CD4-positive, alpha-beta T cell treated with Interleukin-6 at 100 ng/mL for 8 hours (primary cell): ENCODE results near the gene MS4A6A.
"Not testable (repeated sequence)": the region's sequence is repeated elsewhere in the genome, so short reads cannot be mapped to it uniquely, and the experiment has no call there.

Experiments
- DNase-seq: peaks from one replicate; pipeline ENCODE4 v3.0.0-alpha.2; 2020; ENCODE audit warnings: mixed read lengths, low spot score

Gene MS4A6A, protein sequence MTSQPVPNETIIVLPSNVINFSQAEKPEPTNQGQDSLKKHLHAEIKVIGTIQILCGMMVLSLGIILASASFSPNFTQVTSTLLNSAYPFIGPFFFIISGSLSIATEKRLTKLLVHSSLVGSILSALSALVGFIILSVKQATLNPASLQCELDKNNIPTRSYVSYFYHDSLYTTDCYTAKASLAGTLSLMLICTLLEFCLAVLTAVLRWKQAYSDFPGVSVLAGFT

DNA sequence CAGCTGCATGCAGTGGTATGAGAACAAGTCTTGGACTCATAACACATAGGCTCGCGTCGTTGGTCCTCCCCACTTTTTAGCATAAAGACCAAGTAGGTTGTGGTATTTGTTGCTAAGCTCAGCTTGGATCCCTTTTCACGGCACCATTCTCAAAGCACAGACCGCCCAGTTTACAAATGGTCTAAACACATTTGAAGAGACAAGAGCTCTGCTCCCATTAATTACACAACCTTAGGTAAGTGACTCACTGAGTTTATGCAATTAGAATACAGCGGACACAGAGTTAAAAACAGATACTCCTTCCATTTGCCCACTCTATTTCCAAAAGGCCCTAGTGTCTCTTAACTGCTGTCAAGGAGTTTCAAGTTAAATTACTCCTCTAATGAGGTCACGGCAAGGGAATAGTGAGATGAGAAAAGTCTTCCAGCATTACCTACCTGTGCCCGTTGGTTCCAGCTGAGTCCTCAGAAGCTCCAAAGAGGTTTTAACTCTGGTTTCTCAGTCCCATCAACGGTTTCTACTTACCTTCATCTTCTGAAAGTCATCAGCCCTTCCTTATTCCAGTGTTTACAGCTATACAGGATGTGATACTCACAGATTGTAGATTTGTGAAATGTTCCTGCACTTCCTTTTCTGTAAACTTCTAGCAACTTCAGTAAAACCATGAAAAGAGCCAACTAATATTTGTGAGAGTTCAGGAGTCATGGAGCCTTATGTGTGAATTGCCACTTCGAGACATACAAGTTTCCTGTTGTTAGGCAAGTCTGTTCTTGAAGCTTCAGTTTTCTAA lies at the start of gene MS4A6A:
MS4A6A (minus strand) TSS at position 543 of the 790 bp plus-strand sequence. CDS start 1,356 bp downstream, outside the sequence.
- DNase-seq, result no peak

DNA sequence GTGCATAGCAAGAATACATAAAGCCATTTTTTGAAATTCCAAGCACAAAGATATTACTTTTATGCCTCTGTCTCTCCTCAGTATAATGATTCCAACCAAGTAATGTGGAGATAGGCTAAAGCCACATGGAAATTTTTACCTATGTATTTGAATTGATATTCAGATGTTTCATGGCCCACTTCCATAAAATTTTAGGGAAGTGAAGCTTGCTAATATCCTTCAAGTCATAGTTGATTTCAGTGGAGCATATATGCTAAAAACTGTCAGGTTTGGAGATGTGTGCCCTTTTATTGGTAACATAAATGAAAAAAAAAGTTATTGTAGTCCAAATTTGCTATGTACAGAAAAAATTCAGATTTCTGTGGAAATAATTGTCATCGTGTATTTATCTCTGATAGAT lies 47.8 kb upstream of the MS4A6A start:
- DNase-seq, result no peak

DNA sequence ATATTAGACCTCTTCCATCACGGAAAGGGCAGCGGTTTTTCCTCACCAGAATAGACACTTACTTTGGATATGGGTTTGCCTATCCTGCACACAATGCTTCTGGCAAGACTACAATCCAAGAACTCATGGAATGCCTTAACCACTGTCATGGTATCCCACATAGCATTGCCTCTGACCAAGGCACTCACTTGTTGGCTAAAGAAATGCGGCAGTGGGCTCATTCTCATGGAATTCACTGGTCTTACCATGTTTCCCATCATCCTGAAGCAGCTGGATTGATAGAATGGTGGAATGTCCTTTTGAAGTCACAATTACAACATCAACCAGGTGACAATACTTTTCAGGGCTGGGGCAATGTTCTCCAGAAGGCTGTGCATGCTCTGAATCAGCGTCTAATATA lies 39.3 kb upstream of the MS4A6A start:
- no peak for DNase-seq

DNA sequence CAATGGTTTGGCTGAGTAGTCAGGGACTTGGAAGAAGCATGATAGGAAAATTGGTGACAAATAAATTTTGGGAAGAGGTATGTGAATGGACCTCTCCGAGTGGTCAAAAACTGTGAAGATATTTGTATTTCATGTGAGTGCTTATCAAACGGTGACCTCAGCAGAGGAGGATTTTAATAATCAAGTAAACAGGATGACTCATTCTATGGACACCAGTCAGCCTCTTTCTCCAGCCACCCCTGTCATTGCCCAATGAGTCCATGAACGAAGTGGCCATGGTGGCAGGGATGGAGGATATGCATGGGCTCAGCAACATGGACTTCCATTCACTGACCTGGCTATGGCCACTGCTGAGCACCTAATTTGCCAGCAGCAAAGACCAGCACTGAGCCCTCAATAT lies 38.8 kb upstream of the MS4A6A start:
- no peak for DNase-seq

DNA sequence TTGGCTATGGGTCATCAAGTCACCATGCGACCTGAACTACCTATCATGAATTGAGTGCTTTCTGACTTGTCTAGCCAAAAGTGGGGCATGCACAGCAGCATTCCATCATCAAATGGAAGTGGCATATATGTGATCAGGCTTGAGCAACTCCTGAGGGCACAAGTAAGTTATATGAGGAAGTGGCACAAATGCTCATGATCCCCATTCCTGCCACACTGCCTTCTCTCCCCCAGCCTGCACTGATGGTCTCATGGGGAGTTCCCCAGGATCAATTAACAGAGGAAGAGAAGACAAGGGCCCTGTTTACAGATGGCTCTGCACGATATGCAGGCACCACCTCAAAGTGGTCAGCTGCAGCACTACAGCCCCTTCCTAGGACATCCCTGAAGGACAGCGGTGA lies 38.3 kb upstream of the MS4A6A start:
- no peak for DNase-seq

DNA sequence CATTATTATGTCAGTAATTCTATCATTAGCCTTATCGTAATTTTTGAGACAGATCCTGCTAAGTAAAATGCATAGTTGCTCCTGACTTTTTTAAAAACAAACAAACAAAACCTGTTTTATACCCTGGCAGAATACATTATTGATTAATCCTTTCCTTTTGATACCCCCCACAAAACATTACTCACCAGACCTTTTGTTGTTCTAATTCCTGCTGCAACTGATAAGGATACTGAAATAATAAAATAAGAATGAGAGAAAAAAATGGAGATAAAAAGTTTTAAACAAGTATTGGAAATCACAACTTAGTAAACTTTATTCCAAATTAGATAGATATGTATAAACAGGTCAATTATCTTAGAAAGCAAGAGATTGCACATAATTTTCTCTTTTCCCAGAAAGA lies 31.5 kb upstream of the MS4A6A start:
- no peak for DNase-seq

DNA sequence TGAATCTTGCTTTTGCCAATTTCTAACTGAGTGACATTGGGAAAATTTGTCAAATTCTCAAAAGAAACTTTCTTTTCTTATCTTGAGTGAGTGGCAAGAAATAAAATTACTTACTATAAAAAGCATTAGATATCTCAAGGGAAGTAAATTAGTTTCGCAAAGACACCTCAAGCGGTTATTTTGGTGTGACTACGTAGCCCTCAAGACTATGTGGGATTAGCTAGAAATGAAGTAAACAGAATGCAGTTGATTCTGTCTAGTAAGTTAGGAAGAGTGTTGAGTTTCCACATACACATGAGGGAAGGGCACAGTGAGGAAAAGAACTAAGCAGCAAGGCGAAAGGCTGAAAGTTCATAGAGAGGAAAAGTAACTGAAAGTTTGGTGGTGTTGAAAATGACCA lies 28.3 kb upstream of the MS4A6A start:
- no peak for DNase-seq

DNA sequence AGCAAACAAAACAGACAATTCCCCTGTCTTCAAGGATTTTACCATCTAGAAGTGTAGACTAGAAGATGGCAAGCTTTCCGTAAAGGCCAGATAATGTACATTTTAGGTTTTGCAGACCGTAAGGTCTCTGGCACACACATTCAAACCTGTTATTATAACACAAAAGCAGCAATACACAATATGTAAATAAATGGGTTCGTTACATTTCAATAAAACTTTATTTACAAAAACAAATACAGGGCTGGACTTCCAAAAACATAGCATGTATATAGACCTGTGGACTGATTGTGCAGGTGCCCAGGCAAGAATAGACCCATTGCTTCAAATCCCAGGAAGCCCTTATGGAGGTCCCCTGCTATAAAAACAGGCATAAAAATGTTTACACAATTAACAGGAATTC lies 27.1 kb upstream of the MS4A6A start:
- no peak for DNase-seq

DNA sequence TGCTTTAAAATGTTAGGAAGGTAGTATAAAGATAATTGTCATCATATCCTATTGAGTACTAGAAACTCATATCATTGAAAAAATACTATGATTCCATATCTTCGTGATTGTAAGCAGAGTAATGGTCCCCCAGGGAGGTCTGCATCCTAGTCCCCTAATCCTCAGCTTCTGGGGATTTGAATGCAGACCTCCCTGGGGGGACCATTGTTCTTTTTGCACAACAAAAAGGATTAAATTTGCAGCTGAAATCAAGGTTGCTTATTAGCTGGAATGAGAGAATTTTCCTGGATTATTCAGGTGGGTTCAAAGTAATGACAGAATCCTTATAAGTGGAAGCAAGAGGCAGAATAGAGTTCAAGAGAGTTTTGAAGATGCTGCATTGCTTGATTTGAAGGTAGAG lies 26.1 kb upstream of the MS4A6A start:
- no peak for DNase-seq

DNA sequence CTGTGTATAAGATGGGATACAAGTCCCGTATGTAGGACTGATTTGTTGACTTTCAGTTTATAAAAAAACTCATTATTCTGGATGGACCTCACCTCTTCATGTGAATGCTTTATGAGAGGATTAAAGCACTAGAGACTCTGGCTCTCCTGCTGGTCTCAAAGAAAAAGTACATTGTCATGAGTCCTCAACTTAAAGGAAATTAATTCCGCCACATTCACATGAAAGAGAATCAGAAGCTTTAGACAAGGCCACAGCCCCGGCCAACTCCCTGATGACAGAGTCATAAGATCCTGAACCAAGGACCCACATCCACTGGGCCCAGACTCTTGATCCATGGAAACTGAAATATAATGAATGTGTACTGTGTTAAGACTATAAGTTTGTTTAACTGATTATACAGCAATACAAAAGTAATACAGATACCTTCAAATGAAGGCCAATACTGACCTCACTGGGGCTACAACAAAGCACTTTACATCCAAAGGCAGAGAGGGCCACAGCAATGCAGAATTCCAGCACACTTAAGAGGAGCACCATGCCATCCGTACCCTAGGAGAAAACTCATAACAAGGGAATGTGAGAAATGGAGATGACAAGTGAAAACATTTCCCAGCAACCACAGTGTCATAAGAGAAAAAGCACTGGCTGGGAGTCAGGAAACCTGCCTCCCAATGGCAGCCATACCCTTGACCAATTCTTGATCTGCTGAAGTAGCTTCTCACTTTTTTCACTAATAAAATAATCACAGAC lies 25.4 kb upstream of the MS4A6A start:
- no peak for DNase-seq

DNA sequence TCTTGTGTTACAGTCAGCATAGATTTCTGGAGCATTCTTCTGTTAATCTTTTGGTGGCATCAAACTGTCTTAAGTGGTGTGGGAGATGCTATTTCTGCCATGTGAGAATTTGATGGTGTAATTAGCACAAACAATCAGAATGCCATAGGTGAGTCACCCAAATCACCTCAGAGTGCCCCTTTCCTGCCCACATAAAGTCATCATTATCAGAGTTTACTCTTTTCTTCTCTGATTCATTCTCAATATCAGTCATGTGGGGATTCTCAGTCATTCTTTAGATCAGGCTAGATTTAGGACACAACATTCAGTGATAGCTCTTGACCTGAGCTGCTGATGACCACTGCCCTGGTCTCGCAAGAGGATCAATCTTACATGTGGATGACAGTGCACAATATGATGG lies 23.7 kb upstream of the MS4A6A start:
- no peak for DNase-seq

DNA sequence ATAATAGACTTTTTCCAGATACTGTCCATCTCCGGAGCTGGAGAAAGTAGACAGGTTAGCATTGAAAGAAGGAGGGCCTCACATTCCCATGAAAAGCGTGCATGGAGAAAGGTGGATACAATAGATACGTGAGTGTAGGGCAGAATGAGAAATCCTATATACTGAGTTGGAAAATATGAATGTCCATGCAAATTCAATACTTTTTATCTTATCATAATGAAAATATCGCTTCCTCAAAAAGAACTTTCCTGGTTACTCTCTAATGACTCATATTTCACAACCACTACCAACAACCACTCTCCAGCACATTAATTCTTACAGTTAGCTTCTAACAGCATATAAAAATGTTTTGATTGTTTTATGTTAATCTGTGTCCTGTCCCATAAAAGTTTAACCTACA lies 22.0 kb upstream of the MS4A6A start:
- DNase-seq, result no peak

DNA sequence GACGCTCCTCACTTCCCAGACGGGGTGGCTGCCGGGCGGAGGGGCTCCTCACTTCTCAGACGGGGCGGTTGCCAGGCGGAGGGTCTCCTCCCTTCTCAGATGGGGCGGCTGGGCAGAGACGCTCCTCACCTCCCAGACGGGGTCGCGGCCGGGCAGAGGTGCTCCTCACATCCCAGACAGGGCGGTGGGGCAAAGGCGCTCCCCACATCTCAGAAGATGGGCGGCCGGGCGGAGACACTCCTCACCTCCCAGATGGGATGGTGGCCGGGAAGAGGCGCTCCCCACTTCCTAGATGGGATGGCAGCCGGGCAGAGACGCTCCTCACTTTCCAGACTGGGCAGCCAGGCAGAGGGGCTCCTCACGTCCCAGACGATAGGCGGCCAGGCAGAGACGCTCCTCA lies 18.5 kb upstream of the MS4A6A start:
- DNase-seq, result not testable (repeated sequence)

DNA sequence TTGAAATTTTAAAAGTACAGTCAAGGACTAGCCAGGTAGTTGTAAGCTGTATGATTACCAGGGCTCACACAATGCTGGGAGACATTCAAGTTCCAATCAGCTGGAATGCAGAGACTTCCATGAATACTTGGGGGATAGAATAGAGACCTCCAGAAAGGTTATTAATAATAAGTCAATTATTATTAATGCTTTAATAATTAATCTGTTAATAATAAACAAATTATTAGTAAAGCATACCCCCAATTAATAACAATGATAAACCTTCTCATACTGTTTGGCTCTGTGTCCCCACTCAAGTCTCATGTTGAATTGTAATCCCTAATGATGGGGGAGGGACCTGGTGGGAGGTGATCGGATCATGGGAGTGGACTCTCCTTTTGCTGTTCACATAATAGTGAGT lies 14.6 kb upstream of the MS4A6A start:
- DNase-seq, result no peak

DNA sequence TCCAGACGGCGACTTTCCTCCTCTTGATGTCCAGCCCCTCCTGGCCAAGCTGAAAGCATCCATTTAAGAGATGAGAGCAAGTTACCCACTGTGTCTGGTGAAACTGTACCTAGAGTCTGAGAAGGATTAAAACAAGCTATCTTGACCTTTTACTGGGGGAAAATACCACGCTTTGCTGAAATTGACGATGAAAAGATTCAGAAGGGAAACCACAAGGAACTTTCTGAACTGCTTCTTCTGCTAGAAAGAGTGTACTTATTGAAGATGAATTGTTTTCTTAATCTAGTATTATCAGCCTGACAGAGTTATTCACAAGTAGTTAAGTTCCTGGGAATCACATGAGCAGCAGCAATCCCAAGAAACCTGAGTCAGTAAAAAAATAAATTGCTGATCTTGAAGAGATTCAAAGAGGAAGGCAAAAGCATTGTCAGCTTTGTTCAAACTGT lies 13.1 kb upstream of the MS4A6A start:
- no peak for DNase-seq

DNA sequence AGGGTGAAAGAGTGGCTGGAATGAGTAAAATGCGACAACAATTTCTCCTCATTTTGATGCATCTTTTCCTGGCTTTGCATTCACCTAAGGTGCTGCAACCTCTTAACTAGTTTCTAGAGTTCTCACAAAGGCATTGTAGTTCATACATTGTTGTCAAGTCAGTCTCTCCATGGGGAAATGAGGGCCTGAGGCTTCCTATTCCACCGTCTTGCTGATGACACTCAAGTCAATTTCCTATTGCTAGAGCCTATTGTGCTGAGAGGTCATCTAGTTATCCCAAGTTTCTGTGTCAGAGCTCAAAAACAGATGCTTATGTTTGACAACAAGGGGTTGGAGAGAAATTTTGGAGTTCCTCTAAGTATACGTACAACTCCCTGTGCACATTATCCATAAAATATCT lies 11.6 kb upstream of the MS4A6A start:
- no peak for DNase-seq

DNA sequence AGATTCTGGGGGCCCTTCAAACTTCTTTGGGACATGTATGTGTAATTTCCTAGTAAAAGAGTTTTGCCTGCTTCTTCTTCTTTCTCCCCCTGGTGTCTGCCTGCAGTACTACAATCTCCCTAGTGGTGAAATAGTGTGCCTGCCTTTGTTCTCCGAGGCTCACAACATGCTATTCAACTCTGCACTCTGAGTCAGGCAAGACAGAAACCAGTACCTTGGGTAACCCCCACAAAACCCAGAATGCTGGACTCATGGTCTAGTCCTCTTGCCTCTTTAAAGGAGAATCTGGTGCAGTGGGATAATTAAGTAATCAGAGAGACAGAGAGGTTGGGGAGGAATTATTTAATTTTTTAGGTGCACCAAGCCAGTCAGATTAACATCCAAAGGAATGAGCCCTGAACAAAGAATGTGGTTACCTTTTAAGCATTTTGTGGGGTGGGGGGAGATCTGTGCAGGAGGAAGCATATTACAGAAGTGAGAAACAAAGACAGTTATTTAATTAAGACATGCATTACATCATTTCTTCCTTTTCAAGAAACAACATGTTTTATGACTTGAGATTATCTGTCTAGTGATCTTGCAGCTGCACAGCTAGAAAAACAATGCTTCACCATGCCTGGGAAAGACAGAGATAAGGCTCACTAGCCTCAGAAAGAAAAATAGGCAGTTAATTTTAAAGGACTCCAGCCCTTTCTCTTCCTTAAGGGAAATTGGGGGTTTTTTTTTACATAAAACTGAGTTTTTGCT lies 11.0 kb upstream of the MS4A6A start:
- DNase-seq, result peak; percentile 38

DNA sequence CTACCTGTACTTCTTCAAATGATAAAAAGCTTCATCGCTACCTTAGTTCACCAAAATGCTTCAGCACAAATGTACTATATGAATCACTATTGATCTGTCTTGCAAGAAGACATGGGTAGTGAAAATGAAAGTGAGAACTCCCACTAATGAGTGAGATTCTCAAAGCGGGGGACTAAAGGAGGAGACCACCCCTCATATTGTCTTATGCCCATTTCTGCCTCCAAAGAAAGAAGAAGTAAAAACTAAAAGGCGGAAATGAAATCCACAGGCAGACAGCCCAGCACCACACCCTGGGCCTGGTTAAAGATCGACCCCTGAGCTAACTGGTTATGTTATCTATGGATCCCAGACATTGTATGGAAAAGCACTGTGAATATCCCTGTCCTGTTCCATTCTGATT lies 9.7 kb upstream of the MS4A6A start:
- DNase-seq, result not testable (repeated sequence)

DNA sequence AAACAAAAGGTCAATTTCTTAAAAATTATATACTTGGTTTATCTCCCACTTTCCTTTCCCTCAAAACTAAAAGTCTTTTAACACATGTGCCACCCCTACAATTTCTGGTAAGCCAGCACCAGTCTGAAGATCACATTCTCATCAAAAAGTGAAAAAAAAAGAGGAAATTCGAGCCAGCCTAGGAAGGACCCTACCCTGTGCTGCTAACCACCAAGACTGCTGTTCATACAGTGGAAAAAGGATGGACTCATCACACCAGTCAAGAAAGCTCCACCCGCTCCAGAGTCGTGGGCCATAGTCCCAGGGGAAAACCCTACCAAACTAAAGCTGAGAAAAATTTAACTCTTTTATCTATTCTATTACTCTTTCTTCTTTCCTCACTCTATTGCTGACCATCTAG lies 5.6 kb upstream of the MS4A6A start:
- not testable (repeated sequence) for DNase-seq

DNA sequence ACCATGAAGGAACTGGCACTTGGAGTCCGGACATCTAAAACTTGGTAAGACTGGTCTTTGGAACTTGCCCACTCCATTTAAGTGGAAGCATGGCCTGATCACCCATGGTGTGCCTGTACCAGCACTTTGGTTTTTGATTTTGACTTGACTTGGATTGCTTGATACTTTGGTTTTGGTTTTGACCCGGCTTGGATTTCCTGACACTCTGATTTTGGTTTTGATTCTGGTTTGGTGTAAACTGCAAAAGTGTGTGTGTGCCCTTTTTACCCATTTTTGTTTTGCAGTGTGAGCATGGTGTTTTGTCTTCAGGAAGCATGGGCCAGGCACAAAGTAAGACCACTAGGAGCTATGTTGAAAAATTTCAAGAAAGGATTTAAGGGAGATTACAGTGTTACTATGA lies 3.2 kb upstream of the MS4A6A start:
- not testable (repeated sequence) for DNase-seq

DNA sequence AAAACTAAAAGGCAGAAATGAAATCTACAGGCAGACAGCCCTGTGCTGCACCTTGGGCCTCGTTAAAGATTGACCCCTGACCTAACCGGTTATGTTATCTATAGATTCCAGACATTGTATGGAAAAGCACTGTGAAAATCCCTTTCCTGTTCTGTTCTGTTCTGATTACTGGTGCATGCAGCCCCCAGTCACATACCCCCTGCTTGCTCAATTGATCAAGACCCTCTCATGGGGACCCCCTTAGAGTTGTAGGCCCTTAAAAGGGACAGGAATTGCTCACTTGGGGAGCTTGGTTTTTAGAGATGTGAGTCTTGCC lies 2.6 kb upstream of the MS4A6A start:
- DNase-seq, result not testable (repeated sequence)

DNA sequence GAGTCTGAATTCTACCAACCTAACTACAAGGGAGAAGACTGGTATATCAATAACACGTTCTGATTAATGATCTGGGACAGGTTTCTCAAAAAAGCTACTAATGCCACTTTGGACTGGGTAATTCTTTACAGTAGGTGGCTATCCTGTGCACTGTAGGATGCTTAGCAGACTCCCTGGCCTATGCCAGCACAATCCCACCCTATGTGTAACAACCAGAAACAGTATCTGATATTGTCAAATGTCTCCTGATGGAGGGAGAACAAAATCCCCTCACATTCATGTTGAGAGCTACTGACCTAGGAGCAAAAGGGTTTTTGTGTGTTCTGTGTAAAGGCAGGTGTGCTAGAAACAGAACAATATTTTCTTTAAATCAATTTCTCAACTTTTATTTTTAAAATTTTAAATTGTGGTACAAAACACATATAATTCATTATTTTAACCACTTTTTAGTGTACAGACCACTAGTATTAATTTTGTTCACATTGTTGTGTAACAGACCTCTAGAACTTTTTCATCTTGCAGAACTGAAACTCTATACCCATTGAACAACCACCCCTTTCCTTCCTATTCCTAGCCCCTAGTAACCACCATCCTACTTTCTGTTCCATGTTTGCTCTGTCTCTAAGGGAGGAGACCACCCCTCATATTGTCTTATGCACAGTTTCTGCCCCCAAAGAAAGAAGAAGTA lies 2.1 kb upstream of the MS4A6A start:
- no peak for DNase-seq
